IPS-11a (cell line): Measurements from ENCODE around the gene ACER2.
"Not testable (repeated sequence)": the region's sequence is repeated elsewhere in the genome, so short reads cannot be mapped to it uniquely, and the experiment has no call there.

Experiments used
- H3K4me3 ChIP-seq: one replicate; pipeline ENCODE4 v1.5.1; 2013; ENCODE audit warnings: low read depth, low read length, control low read depth

The ACER2 gene

GRCh38 chr9:19408693-19409400, at the start of gene ACER2:
TSS of gene ACER2 (plus strand) at chr9:19409009. CDS start at chr9:19409085, 76 bp downstream.
- peak within 1 kb of the TSS; percentile 79 for H3K4me3 ChIP-seq

DNA sequence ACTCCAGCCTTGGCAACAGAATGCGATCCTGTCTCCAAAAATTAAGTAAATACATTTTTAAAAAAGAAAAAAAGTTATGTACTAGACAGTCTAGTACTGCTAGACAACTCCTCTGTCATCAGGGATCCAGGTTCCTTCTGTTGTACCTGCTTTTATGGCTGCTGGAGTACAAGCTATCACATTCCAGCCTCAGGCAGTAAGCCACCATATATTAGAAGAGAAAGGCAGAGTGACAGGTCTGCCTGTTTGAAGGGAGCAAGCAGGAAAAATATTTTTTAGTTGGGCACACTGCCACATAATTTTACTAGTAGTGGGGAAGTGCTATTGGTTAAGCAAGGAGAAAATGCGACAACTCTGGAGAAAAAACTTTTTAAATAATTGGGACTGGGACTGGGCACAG, 39.7 kb upstream of the ACER2 start:
- H3K4me3 ChIP-seq = no peak overlapping the region

DNA sequence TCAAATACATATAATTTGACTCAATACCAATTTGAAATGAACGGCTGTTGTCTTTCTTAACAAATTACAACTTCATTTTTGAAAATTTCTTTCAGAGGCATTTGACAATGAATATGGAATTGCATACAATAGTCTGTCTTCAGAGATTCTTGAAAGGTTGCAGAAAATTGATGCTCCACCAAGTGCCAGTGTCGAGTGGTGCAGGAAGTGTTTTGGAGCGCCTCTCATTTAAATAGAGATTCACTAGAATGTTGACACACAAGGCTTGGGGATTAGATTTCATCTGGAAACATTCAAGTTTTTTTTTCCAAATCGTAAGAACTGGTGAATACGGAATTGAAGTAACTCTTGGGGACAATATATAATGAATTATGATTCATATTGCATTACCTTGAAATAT, 36.9 kb upstream of the ACER2 start:
- H3K4me3 ChIP-seq = no peak overlapping the region

DNA sequence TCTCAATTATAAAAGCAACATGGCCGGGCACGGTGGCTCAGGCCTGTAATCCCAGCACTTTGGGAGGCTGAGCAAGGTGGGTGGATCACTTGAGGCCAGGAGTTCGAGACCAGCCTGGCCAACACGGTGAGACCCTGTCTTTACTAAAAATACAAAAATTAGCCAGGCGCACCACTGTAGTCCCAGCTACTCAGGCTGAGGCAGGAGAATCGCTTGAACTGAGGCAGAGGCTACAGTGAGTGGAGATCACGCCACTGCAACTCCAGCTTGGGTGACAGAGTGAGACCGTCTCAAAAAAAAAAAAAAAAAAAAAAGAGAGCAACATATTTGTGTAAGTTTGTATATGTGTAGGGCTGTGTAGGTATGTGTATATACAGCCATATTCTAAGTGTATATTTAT, 36.2 kb upstream of the ACER2 start:
- no peak overlapping the region for H3K4me3 ChIP-seq

DNA sequence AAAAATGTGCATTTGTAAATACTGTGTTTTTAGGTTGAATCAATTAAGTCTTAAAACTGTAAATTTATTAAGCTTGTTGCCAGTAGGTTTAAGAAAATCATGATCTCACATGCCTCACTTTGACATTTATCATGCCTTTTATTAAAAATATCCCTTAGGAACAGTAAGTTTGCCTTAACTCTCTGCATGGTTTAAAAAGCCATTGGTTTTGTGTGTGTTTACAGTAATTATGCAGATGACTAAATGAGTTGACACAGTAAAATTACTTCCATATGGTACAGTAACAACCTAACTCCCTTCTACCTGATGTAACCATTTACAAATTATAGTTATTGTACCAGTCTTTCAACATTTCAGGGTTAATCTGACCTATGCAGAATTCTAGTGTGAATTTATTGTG, 35.3 kb upstream of the ACER2 start:
- H3K4me3 ChIP-seq = no peak overlapping the region

- H3K4me3 ChIP-seq = no peak overlapping the region
Measured at GRCh38 chr9:19375538-19375937, 33.3 kb upstream of the ACER2 start.

DNA sequence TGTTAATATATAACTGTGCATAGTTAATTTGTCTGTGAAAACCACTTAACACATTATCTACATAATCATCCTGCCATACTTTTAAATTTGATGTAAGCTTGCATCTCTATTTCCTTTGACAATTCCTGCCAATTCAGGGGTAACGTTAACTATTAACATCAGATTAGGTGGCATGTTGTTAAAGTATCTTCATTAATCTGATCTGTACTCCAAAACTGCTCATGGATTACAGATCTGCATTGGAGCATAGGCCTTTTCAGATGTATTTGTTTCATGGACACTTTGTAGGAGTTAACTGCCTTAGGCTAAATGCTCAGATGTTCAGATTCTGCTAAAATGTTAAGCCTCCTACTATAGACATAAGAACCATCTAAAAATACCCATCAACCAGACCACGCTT, 31.9 kb upstream of the ACER2 start:
- H3K4me3 ChIP-seq = no peak overlapping the region

DNA sequence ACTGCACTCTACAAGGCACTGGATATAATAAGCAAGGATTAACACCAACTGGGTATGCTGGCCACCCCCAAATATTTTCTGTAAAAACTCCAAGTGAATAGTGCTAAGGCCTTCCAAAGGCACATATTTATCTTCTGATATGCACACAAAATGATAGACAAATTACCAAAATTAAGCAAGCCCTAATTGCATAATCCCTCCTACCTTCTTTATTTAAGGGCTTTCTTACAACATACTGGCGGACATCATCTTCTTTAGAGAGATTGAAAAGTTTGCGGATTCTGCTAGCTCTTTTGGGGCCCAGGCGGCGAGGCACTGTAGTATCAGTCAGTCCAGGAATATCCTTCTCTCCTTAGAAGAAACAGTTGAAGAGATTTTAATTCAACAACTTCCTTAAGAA, 30.6 kb upstream of the ACER2 start:
- peak overlapping the region; percentile 8 for H3K4me3 ChIP-seq

DNA sequence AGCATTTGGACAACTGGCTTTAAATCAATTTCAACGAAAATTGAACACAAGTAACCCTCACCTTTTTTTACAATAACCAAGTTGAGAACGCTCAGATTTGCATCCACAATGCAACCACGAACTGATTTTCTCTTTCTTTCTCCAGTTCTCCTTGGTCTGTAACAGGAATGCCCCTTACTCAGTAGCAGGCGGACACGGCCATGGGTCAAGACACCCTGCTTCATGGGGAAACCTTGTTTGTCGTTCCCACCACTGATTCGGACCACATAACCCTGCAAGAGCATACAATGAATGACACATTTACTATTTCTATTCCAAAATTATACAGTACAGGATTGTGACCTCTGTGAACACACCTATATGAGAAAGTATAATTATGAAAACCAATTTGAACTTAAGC, 30.2 kb upstream of the ACER2 start:
- H3K4me3 ChIP-seq = peak overlapping the region; percentile 98

DNA sequence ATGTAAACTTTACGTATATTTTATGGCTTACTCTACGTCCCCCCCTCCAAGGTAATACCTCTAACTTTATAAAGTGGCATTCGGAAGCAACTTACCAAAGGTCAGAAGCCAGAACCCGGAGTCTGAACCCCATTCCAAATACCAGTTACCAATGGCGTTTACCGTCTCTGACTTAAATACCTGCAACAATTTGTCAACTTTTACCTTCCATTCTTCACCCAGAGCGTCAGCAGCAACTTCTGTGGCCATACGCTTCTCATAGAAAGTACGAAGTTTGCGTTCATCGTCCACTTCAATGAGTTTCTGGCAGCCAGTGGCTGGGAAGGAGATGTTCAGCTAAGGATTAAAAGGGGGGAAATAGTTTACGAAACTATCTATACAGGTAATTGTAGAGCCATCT, 29.5 kb upstream of the ACER2 start:
- peak overlapping the region; percentile 98 for H3K4me3 ChIP-seq

DNA sequence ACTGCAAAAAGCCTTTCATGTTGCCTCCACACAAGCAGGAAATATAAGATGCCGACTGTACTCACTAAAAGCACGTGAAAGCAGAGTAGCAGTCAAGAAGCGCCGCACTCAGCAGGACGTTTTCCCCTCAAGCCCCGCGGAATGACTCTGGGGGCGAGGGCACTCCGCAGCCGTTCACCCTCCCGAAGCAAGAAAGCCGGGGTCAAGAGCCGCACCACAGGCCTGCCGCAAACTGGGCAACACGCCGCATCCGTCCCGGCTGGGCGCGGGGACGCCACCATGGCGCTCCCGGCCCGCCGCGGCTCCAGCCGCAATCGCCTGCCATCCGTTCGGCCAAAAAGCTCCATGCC, 29.1 kb upstream of the ACER2 start:
- H3K4me3 ChIP-seq = peak overlapping the region; percentile 98

GRCh38 chr9:19380826-19381075, 28.1 kb upstream of the ACER2 start:
- H3K4me3 ChIP-seq = peak overlapping the region; percentile 98

DNA sequence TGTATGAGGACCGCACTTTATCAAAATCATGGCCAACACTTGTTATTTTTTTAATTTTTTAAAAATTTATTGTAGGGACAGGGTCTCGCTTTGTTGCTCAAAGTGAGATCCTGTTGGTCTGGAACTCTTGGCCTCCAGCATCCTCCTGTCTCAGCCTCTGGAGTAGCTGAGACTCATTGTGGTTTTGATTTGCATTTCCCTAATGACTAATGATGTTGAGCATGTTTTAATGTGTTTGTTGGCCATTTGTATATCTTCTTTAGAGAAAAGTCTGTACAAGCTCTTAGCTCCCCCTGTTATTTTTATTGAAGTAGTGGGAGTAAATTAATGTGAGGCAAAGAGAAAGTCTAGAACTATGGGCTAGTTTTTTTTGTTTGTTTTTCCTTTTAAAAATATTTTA, 27.2 kb upstream of the ACER2 start:
- H3K4me3 ChIP-seq = no peak overlapping the region

- H3K4me3 ChIP-seq = not testable (repeated sequence)
Measured at GRCh38 chr9:19385212-19385611, 23.6 kb upstream of the ACER2 start.

DNA sequence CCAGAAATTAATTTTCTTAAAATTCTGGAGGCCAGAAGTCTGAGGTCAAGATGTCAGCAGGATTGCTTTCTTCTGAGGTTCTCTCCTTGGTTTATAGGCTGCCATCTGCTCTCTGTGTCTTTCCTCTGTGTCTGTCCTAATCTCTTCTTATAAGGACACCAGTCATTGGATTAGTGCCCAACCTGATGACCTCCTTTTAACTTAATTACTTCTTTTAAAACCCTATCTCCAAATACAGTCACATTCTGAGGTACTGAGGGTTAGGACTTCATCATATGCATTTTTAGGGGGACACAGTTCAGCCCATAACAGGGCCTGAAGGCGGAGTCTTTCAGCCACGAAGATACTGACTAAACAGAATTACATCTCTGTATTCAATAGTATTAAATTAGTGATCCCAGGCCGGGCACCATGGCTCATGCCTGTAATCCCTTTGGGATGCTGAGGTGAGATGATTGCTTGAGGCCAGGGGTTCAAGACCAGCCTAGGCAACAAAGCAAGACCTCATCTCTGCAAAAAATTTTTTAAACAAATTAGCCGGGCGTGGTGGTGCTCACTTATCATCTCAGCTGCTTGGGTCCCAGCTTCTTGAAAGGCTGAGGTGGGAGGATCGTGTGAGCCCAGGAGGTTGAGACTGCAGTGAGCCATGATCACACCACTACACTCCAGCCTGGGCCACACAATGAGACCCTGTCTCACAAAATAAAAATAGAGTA, 22.9 kb upstream of the ACER2 start:
- no peak overlapping the region for H3K4me3 ChIP-seq

GRCh38 chr9:19386502-19387044, 22.2 kb upstream of the ACER2 start:
- no peak overlapping the region for H3K4me3 ChIP-seq

GRCh38 chr9:19387317-19387716, 21.5 kb upstream of the ACER2 start:
- no peak overlapping the region for H3K4me3 ChIP-seq

DNA sequence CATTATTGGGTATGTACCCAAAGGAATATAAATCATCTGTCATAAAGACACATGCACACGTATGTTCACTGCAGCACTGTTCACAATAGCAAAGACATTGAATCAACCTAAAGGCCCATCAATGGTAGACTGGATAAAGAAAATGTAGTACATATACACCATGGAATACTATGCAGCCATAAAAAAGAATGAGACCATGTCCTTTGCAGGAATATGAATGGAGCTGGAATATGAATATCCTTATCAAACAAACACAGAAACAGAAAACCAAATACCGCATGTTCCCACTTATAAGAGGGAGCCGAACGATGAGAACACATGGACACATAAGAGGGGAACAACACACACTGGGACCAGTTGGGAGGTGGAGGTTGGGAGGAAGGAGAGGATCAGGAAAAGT, 19.3 kb upstream of the ACER2 start:
- H3K4me3 ChIP-seq = not testable (repeated sequence)

- H3K4me3 ChIP-seq = no peak overlapping the region
Measured at GRCh38 chr9:19397845-19398244, 11.0 kb upstream of the ACER2 start.

GRCh38 chr9:19403231-19403630, 5.6 kb upstream of the ACER2 start:
- H3K4me3 ChIP-seq = not testable (repeated sequence)

DNA sequence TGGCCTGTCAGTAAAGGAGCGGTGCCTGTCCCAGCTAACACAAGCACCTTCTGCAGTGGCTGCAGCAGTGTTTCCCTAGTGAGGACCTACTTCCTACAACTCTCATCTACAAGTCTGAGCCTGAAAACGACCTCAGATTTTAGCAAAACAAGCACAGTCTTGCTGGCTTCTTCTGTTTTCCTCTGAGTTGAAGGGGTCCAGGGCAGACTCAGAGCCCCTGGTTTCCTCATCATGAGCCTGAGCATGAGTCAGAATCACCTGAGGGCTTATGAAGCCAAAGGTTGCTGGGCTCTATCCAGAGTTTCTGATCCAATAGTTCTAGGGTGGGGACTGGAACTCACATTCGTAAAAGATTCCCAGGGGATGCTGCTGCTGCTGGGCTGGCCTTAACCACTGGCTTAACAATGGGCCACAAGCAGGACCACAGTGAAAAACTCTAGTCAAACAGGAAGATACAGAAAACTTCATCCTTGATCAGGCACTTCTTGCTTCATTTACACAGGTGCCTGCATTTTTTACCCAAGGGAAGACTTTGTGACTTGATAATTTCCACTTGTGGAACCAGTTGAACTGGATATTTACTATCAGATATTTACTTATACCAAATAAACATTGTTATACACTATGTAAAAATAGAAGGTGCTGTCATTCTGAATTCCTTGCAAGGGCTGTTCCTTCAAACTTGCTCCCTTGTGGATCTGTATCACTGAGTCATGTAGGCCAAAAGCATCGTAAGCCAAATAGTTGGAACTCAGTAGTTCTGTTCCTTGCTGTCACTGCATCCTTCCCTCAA, 4.3 kb upstream of the ACER2 start:
- H3K4me3 ChIP-seq = no peak overlapping the region

DNA sequence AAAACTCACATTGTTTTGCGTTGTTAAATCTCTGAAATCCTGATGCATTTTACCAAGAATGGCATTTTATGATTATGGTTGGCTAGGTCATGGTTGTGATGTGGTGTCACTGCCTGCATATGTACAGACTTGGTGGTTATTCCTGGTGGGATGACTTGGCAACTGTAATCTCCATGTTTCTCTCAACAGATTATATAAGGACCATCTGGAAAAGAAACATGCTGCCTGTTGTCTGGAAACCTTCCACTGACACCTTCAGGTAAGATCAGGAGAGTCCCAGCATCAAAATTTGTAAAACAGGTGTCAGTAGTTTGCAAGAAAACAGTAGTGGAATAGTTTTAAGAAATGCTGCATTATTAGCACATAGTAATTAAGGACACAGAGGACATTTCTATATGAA, 3.0 kb upstream of the ACER2 start:
- no peak overlapping the region for H3K4me3 ChIP-seq
